OCI-LY3 (cell line): Measurements from ENCODE around the gene CACNA1A.

Source experiments
- H2AFZ ChIP-seq: fragments of 200-600, 300-600 bp; shearing (Covaris generic); 2 replicates; pipeline ENCODE4 v1.6.0; 2014; ENCODE audit warnings: antibody characterized with exemption, low read depth, low read length
- H3K27ac ChIP-seq: fragments of 200-600, 300-600 bp; sonication (generic); 2 replicates; pipeline ENCODE4 v1.5.1; 2014; ENCODE audit warnings: mild to moderate bottlenecking, low read length, moderate library complexity, mixed read lengths
- H3K27me3 ChIP-seq: fragments of 200-600, 300-600 bp; sonication (generic); 2 replicates; pipeline ENCODE4 v1.6.1; 2014; ENCODE audit warnings: low read depth, low read length, mixed read lengths
- H3K36me3 ChIP-seq: fragments of 200-600, 300-600 bp; sonication (generic); replicated peaks from 2 replicates; pipeline ENCODE3; 2014; ENCODE audit warnings: low read depth, low read length, mixed read lengths
- H3K4me1 ChIP-seq: fragments of 300-600, 200-600 bp; sonication (generic); 2 replicates; pipeline ENCODE4 v1.6.1; 2014; ENCODE audit warnings: low read length, mixed read lengths
- H3K4me2 ChIP-seq: fragments of 200-600, 300-600 bp; sonication (generic); 2 replicates; pipeline ENCODE4 v1.6.1; 2014; ENCODE audit warnings: low read length, mixed read lengths
- H3K4me3 ChIP-seq: fragments of 300-600, 200-600 bp; sonication (generic); 2 replicates; pipeline ENCODE4 v1.5.1; 2014; ENCODE audit warnings: antibody characterized with exemption, mild to moderate bottlenecking, low read length, moderate library complexity
- H3K79me2 ChIP-seq: fragments of 300-600, 200-600 bp; shearing (Covaris generic); 2 replicates; pipeline ENCODE4 v1.6.1; 2014; ENCODE audit warnings: mild to moderate bottlenecking, low read length, mixed read lengths
- H3K9ac ChIP-seq: fragments of 300-600, 200-600 bp; shearing (Covaris generic); 2 replicates; pipeline ENCODE4 v1.6.0; 2014; ENCODE audit warnings: mild to moderate bottlenecking, low read length, moderate library complexity
- H3K9me3 ChIP-seq: fragments of 200-600, 300-600 bp; shearing (Covaris generic); 2 replicates; pipeline ENCODE4 v1.6.1; 2014; ENCODE audit warnings: low read length, mixed read lengths; ENCODE audit not compliant: insufficient read depth
- H4K20me1 ChIP-seq: fragments of 200-600, 300-600 bp; sonication (generic); 2 replicates; pipeline ENCODE4 v1.6.1; 2016; ENCODE audit warnings: low read length, mixed read lengths; ENCODE audit not compliant: insufficient read depth
- CTCF ChIP-seq: fragments of 200-600, 300-600 bp; sonication (generic); IDR thresholded peaks from 2 replicates; pipeline ENCODE4 v1.5.1; 2014; ENCODE audit warnings: antibody characterized with exemption, low read length, low read depth
- EZH2phosphoT487 ChIP-seq: fragments of 200-600 bp; shearing (Covaris generic); IDR thresholded peaks from 2 replicates; pipeline ENCODE4 v1.6.1; 2018; ENCODE audit warnings: antibody characterized with exemption, mixed run types, low read depth

CACNA1A gene

GRCh38 chr19:13270514-13271105, 235.7 kb downstream of the CACNA1A start:
- Histone ChIP-seq H3K27ac (no peak overlapping the region), H4K20me1 (no peaks in the 10 kb centered on the region), H3K79me2 (no peaks in the 10 kb centered on the region), H3K27me3 (peaks cover 15% of the 10 kb centered on the region; the same call in 1 of the 2 replicates), H2AFZ (no peak overlapping the region), H3K4me3 (no peak overlapping the region), H3K9me3 (no peaks in the 10 kb centered on the region), H3K4me2 (no peak overlapping the region), H3K4me1 (peaks cover 21% of the 10 kb centered on the region; the same call in 1 of the 2 replicates), H3K9ac (no peak overlapping the region), H3K36me3 (no peaks in the 10 kb centered on the region)
- TF ChIP-seq EZH2phosphoT487 (no peak), CTCF (no peak)

- Histone ChIP-seq H3K79me2 (no peaks in the 10 kb centered on the region), H3K9ac (no peak overlapping the region), H3K4me2 (no peak overlapping the region), H3K36me3 (no peaks in the 10 kb centered on the region), H4K20me1 (no peaks in the 10 kb centered on the region), H3K27ac (no peak overlapping the region), H3K4me1 (peaks cover 13% of the 10 kb centered on the region; the same call in 1 of the 2 replicates), H3K27me3 (peaks cover 23% of the 10 kb centered on the region), H3K9me3 (no peaks in the 10 kb centered on the region), H2AFZ (no peak overlapping the region), H3K4me3 (no peak overlapping the region)
- TF ChIP-seq EZH2phosphoT487 (no peak), CTCF (no peak)
Observed at GRCh38 chr19:13269348-13269747, 236.9 kb downstream of the CACNA1A start.

- peaks cover 13% of the 10 kb centered on the region; the same call in 1 of the 2 replicates for H3K4me1 ChIP-seq
Observed at GRCh38 chr19:13267889-13268288, 238.4 kb downstream of the CACNA1A start.

GRCh38 chr19:13267131-13267530, 239.1 kb downstream of the CACNA1A start:
- Histone ChIP-seq H3K4me1 (peaks cover 10% of the 10 kb centered on the region), H3K9me3 (no peaks in the 10 kb centered on the region), H3K79me2 (no peaks in the 10 kb centered on the region), H4K20me1 (no peaks in the 10 kb centered on the region), H2AFZ (no peak overlapping the region), H3K27ac (no peak overlapping the region), H3K9ac (no peak overlapping the region), H3K36me3 (no peaks in the 10 kb centered on the region), H3K4me2 (no peak overlapping the region), H3K27me3 (peaks cover 33% of the 10 kb centered on the region), H3K4me3 (no peak overlapping the region)
- TF ChIP-seq CTCF (no peak), EZH2phosphoT487 (no peak)

More at GRCh38 chr19:13267889-13268288, 238.4 kb downstream of the CACNA1A start:
- H3K4me3 ChIP-seq, result no peak overlapping the region
- H3K27ac ChIP-seq, result no peak overlapping the region
- H3K79me2 ChIP-seq, result no peaks in the 10 kb centered on the region
- H2AFZ ChIP-seq, result no peak overlapping the region
- no peaks in the 10 kb centered on the region for H3K36me3 ChIP-seq
- H3K4me2 ChIP-seq, result no peak overlapping the region
- no peaks in the 10 kb centered on the region for H3K9me3 ChIP-seq
- H3K27me3 ChIP-seq, result peaks cover 32% of the 10 kb centered on the region
- no peaks in the 10 kb centered on the region for H4K20me1 ChIP-seq
- no peak for TF ChIP-seq EZH2phosphoT487
- TF ChIP-seq CTCF, result no peak
- H3K9ac ChIP-seq, result no peak overlapping the region
